Skeletal muscle cell (primary cell): ENCODE data around the gene KCNH4.
A peak's percentile ranks its signal among the peaks of the same experiment; 100 is the strongest.

Experiments
- DNase-seq: peaks from one replicate; pipeline ENCODE4 v3.0.0-alpha.2; 2010; ENCODE audit warnings: low read depth
- H3K4me3 ChIP-seq: 2 replicates; pipeline ENCODE4 v1.5.1; 2011; ENCODE audit warnings: low read depth, mild to moderate bottlenecking, control low read depth, low read length, moderate library complexity

The KCNH4 gene

GRCh38 chr17:42180411-42180921 lies 476 bp downstream of the KCNH4 start:
- no peak for DNase-seq
- peak overlapping the region; percentile 34 for H3K4me3 ChIP-seq

- H3K4me3 ChIP-seq: no peak overlapping the region
- no peak for DNase-seq
Observed at GRCh38 chr17:42179911-42180410, 981 bp downstream of the KCNH4 start.

DNA sequence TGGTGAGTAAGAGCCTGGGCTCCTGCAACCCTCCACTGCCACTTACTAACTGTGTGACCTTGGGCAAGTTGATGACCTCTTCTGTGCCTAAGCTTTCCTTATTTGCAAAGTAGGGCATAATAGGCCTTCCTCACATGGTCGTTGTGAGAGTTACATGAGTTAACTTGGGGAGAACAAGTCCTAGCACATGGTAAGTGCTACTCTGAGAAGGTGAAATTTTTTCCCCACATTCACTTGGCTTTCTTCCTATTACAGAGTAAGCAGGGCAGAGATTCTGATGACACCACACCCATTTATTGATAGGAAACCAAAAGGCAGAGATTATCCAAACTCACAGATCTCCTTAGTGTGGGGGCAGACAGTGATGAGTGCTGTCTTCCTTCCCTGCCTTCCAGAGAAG lies 1.6 kb downstream of the KCNH4 start:
- H3K4me3 ChIP-seq: no peak overlapping the region
- DNase-seq: no peak

- H3K4me3 ChIP-seq: no peak overlapping the region
Observed at GRCh38 chr17:42178817-42179216, 2.1 kb downstream of the KCNH4 start.

GRCh38 chr17:42177684-42178083 lies 3.3 kb downstream of the KCNH4 start:
- no peak overlapping the region for H3K4me3 ChIP-seq
- DNase-seq: no peak

More at GRCh38 chr17:42178817-42179216, 2.1 kb downstream of the KCNH4 start:
- DNase-seq: no peak

DNA sequence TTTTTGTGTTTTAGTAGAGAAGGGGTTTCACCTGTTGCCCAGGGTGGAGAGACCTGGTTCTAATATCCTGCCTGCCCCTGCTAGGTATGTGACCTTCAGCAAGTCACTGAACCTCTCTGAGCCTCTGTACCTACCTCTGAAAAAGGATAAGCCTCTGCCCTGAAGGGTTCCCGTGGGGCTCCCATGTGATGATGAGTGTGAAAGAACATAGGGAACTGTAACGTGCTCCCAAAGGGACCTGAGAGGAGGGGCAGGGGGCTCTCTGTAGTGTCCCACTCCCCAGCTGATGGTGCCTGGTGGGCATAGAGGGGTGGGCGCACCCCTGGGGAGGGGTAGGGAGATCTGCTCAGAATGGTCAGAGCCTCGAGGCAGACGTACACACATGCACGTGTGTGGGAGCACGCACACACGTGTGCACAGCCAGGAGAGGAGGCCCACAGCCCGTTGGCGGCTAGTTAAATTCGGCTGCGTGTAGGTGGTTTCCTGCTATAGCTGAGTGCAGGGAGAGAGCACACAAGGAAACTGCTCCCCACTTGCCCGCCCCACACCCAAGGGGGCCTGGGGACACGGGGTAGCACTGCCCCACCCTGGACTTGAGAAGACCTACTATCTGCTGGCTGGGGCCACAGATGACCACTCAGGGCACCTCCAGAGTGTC lies 6.7 kb downstream of the KCNH4 start:
- no peak for DNase-seq
- H3K4me3 ChIP-seq: no peak overlapping the region

GRCh38 chr17:42171831-42172230 lies 9.1 kb downstream of the KCNH4 start:
- no peak overlapping the region for H3K4me3 ChIP-seq
- DNase-seq: no peak

GRCh38 chr17:42169351-42169750 lies 11.6 kb downstream of the KCNH4 start:
- H3K4me3 ChIP-seq: no peak overlapping the region
- no peak for DNase-seq

GRCh38 chr17:42167807-42168206 lies 13.1 kb downstream of the KCNH4 start:
- H3K4me3 ChIP-seq: no peak overlapping the region
- no peak for DNase-seq

- no peak for DNase-seq
- no peak overlapping the region for H3K4me3 ChIP-seq
Observed at GRCh38 chr17:42166196-42166763, 14.7 kb downstream of the KCNH4 start.

DNA sequence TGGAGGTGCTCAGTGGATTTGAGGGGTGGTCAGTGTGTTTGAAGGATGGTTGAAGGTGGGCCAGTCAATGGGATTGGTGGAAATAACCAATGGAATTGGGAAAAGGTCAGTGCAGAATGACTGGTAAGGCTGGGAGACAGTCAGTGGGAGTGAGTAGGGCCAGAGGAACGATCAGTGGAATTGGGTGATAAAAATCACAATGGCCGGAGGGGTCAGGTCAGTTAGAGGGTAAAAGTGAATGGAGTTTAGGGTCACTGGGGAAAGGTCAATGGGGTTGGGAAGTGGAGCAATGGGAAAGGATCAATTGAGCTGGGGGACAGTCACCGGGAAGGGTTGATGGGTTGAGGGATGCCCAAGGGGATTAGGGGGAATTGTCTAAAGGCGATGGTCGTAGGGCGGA lies 15.2 kb downstream of the KCNH4 start:
- DNase-seq: no peak
- no peak overlapping the region for H3K4me3 ChIP-seq

DNA sequence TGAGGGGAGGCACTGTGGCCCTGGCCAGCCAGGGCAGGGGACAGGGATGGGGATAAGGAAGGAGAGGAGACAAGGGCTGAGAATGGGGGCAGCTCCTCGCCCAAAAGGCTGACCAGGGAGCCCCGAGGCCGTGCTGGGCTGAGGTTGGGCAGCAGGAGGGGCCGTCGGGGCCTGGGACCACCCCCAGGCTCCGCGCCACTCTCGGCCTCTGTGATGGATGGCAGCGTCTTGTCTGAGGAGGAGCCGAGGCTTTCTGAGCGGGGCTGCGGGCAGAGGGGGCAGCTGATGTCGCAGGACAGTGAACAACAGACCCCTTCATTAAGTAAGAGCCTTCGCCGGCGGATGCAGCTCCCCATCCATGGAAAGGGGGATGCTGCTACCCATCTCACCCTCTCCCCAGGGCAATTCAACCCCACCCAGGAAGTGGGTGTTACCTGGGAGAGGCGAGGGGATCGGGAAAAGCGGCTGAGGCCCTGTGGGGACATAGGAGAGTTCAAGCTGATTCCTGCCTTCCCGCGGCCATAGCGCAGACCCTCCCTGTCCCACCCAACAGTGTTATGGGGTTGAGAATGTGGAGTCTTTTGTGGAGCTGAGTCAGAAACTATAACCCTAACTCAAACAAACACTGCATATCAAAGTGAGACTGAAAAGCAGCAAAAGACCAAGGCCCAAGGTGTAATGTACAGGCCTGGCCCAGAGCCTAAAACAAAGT lies 17.1 kb downstream of the KCNH4 start:
- H3K4me3 ChIP-seq: no peak overlapping the region
- DNase-seq: no peak

DNA sequence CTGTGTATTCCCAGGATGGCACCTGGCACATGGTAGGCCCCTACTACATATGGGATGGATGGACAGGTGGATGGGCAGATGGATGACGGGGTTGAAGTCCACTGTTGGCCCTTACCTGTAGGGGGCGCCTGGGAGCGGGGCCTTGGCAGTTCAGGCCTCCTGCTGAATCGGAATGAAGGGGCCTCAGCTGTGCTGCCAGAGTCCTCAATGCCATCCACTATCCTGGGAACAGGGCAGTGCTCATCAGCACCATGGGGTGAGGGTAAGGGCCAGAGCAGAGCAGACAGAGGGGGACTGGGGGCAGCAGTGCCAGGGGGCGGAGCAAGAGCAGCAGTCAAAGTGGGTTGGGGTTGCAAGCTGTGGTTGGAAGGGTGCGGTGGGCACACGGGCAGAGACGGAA lies 17.8 kb downstream of the KCNH4 start:
- DNase-seq: no peak
- H3K4me3 ChIP-seq: no peak overlapping the region

- DNase-seq: no peak
- no peak overlapping the region for H3K4me3 ChIP-seq
Observed at GRCh38 chr17:42160531-42160910, 20.4 kb downstream of the KCNH4 start.

GRCh38 chr17:42159796-42160530 lies 21.0 kb downstream of the KCNH4 start:
- H3K4me3 ChIP-seq: no peak overlapping the region
- no peak for DNase-seq

- H3K4me3 ChIP-seq: peak overlapping the region; percentile 76
- DNase-seq: no peak
Observed at GRCh38 chr17:42155614-42156045, 25.3 kb downstream of the KCNH4 start.

DNA sequence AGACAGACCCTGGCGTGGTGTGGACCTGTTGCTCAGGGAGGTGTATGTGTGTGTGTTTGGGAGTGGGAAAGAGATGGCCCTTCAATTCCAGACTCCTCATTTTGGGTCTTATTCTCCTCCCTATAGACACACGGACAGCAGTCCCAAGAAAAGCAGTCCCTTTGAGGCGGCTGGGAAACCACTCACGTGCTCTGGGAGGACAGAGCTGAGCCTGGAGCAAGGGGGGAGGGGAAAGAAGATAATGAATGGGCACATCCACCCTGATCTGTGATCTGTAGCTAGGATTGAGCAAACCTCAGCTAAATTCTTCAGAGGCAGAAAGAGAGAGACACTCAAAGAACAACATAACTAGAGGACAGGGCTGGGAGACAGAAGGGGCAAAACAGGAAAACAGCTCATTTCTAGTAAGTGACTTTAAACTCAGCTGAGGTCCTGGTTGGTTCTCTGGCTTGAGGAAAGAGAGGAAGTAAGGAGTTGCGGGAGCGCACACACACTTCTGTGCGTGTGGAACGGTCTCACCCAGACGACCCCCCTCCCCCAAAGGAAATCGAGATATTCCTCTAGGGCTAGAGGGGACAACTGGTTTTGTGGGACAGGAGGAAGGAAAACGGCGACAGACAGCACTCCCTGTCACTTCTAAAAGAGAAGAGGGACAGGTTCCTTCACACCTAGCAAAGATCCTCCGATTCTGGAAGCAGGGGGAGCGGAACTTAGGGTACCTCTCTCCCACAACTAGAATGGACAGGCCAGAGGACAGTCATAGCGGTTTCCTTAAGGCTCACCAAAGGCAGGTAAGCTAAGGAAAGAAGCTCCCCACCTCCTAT lies 26.8 kb downstream of the KCNH4 start:
- DNase-seq: no peak
- H3K4me3 ChIP-seq: peak overlapping the region; percentile 76

GRCh38 chr17:42146911-42147607 lies 33.9 kb downstream of the KCNH4 start:
- no peak for DNase-seq
- no peak overlapping the region for H3K4me3 ChIP-seq
